ENCODE measurements around the gene TDRD1.

DNA sequence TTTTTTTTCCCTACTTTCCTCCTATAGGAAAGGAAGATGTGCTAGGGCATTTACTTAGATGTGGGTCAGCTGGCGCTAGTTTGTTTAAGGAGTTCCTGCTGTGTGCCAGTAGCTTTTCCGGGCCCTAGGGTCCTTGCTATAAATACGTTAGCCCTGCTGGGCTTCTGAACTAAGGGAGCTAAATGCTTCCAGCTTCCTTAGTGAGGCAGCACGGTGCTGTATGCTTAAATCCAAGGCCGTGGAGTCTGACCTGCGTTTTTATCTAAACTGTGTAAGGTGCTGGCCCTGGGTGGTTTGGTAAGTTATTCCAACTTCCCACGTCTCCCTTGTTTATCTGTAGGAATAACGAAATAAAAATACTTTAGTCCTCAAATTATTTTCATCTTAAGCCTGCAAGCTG is 594 bp downstream of the TDRD1 start:
- TF ChIP-seq, protein P1, sequence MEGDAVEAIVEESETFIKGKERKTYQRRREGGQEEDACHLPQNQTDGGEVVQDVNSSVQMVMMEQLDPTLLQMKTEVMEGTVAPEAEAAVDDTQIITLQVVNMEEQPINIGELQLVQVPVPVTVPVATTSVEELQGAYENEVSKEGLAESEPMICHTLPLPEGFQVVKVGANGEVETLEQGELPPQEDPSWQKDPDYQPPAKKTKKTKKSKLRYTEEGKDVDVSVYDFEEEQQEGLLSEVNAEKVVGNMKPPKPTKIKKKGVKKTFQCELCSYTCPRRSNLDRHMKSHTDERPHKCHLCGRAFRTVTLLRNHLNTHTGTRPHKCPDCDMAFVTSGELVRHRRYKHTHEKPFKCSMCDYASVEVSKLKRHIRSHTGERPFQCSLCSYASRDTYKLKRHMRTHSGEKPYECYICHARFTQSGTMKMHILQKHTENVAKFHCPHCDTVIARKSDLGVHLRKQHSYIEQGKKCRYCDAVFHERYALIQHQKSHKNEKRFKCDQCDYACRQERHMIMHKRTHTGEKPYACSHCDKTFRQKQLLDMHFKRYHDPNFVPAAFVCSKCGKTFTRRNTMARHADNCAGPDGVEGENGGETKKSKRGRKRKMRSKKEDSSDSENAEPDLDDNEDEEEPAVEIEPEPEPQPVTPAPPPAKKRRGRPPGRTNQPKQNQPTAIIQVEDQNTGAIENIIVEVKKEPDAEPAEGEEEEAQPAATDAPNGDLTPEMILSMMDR (IDR thresholded peaks at IDR 0.05), result no peak
- TF ChIP-seq EP300 (IDR thresholded peaks at IDR 0.05) (no peak), POLR2A (IDR thresholded peaks at IDR 0.05) (no peak)

All from tibial nerve (tissue), 4 donors.